IMR-90 (cell line): Measurements from ENCODE around the gene NALCN. TPM values are rescaled to one million over a fixed set of nuclear protein-coding genes. Genes with fewer than 3 reads are reported as not detected.
A peak's percentile ranks its signal among the peaks of the same experiment; 100 is the strongest.

Experiments used
- ATAC-seq: fragments of 200-7000 bp; cut with Tn5 transposase; 2 replicates; pipeline ENCODE4 v1.9.1; 2020; ENCODE audit warnings: low read depth, mild to moderate bottlenecking, moderate library complexity
- BruUV-seq: library from RNA; stranded (reverse); fragments of 400-500 nt; replicated peaks from 2 replicates; lab custom pipeline; 2021; lab: Mats Ljungman, UMichigan
- CTCF ChIA-PET: fragments of 300-600 bp; formaldehyde crosslinking; extraction: SDS; loops from one replicate; lab custom pipeline; 2021; ENCODE audit warnings: antibody characterized with exemption; lab: Yijun Ruan, JAX
- POLR2A ChIA-PET: fragments of 300-600 bp; sonication (Branson Sonifier 250); formaldehyde crosslinking; loops from one replicate; lab custom pipeline; 2022; ENCODE audit warnings: antibody characterized with exemption; ENCODE audit not compliant: unreplicated experiment; lab: Charles Lee
- DNase-seq: peaks from one replicate; pipeline ENCODE4 v3.0.0; 2013
- H2AFZ ChIP-seq: replicated peaks from 2 replicates; pipeline ENCODE3; 2013; ENCODE audit warnings: low read length, mild to moderate bottlenecking; ENCODE audit not compliant: poor library complexity
- H2AK5ac ChIP-seq: 2 replicates; pipeline ENCODE4 v1.6.1; 2013; ENCODE audit warnings: low read depth, low read length, inconsistent platforms
- H2AK9ac ChIP-seq: replicated peaks from 2 replicates; pipeline ENCODE3; 2013; ENCODE audit warnings: mild to moderate bottlenecking, low read depth, low read length, moderate library complexity; ENCODE audit not compliant: poor library complexity
- H2BK120ac ChIP-seq: 2 replicates; pipeline ENCODE4 v1.6.1; 2013; ENCODE audit warnings: low read depth, low read length, inconsistent platforms
- H2BK15ac ChIP-seq: 3 replicates; pipeline ENCODE4 v1.6.1; 2013; ENCODE audit warnings: low read depth, low read length, inconsistent platforms
- H2BK20ac ChIP-seq: 2 replicates; pipeline ENCODE4 v1.6.1; 2013; ENCODE audit warnings: low read depth, mild to moderate bottlenecking, inconsistent platforms, low read length, moderate library complexity
- H2BK5ac ChIP-seq: 2 replicates; pipeline ENCODE4 v1.6.1; 2013; ENCODE audit warnings: mild to moderate bottlenecking, low read depth, low read length, inconsistent platforms; ENCODE audit not compliant: poor library complexity, severe bottlenecking
- H3K14ac ChIP-seq: replicated peaks from 2 replicates; pipeline ENCODE4 v1.6.1; 2013; ENCODE audit warnings: low read depth, low read length, inconsistent platforms
- H3K18ac ChIP-seq: 2 replicates; pipeline ENCODE4 v1.6.1; 2013; ENCODE audit warnings: low read depth, low read length, control low read depth
- H3K23ac ChIP-seq: 2 replicates; pipeline ENCODE4 v1.6.1; 2013; ENCODE audit warnings: low read depth, low read length, inconsistent platforms
- H3K27ac ChIP-seq: 2 replicates; pipeline ENCODE4 v1.5.1; 2013; ENCODE audit warnings: mild to moderate bottlenecking, control low read depth, low read length; ENCODE audit not compliant: insufficient read depth
- H3K27me3 ChIP-seq: 2 replicates; pipeline ENCODE4 v1.6.1; 2013; ENCODE audit warnings: low read length; ENCODE audit not compliant: control insufficient read depth, insufficient read depth
- H3K36me3 ChIP-seq: 2 replicates; pipeline ENCODE4 v1.6.1; 2013; ENCODE audit warnings: low read length, mixed read lengths; ENCODE audit not compliant: control insufficient read depth, insufficient read depth
- H3K4ac ChIP-seq: 2 replicates; pipeline ENCODE4 v1.6.1; 2013; ENCODE audit warnings: low read depth, low read length, inconsistent platforms
- H3K4me1 ChIP-seq: 2 replicates; pipeline ENCODE4 v1.6.1; 2013; ENCODE audit warnings: low read length, mixed read lengths; ENCODE audit not compliant: control insufficient read depth, insufficient read depth
- H3K4me2 ChIP-seq: 2 replicates; pipeline ENCODE4 v1.6.1; 2013; ENCODE audit warnings: low read depth, mild to moderate bottlenecking, control low read depth, low read length, moderate library complexity
- H3K4me3 ChIP-seq: 2 replicates; pipeline ENCODE4 v1.5.1; 2013; ENCODE audit warnings: low read depth, mild to moderate bottlenecking, control low read depth, low read length, moderate library complexity; ENCODE audit not compliant: insufficient read depth
- H3K56ac ChIP-seq: 2 replicates; pipeline ENCODE4 v1.6.1; 2013; ENCODE audit warnings: low read length, inconsistent platforms; ENCODE audit not compliant: insufficient read depth; ENCODE audit errors: extremely low read depth
- H3K79me1 ChIP-seq, 2 experiments: 2 replicates each; pipeline ENCODE4 v1.6.1; 2013; ENCODE audit warnings: low read length in 2 of 2, inconsistent platforms in 1 of 2, low read depth in 1 of 2
- H3K9ac ChIP-seq: 2 replicates; pipeline ENCODE4 v1.6.1; 2013; ENCODE audit warnings: low read depth, low read length, control low read depth
- H3K9me1 ChIP-seq: 2 replicates; pipeline ENCODE4 v1.6.1; 2013; ENCODE audit warnings: low read length, inconsistent platforms; ENCODE audit not compliant: insufficient read depth
- H3K9me3 ChIP-seq: 2 replicates; pipeline ENCODE4 v1.6.1; 2013; ENCODE audit warnings: low read length; ENCODE audit not compliant: control insufficient read depth, insufficient read depth
- H4K20me1 ChIP-seq: 2 replicates; pipeline ENCODE4 v1.6.1; 2013; ENCODE audit warnings: low read length, inconsistent platforms; ENCODE audit not compliant: insufficient read depth
- H4K5ac ChIP-seq: 2 replicates; pipeline ENCODE4 v1.6.1; 2013; ENCODE audit warnings: mild to moderate bottlenecking, low read depth, low read length, control low read depth
- H4K8ac ChIP-seq, 2 experiments: 2 replicates each; pipeline ENCODE4 v1.6.1; 2013; ENCODE audit warnings: low read depth in 2 of 2, low read length in 2 of 2, control low read depth in 1 of 2, inconsistent platforms in 1 of 2
- H4K91ac ChIP-seq: 2 replicates; pipeline ENCODE4 v1.6.1; 2013; ENCODE audit warnings: low read depth, low read length, inconsistent platforms; ENCODE audit not compliant: insufficient read depth
- CEBPB ChIP-seq: IDR thresholded peaks from 2 replicates; pipeline ENCODE4 v1.6.1; 2012; ENCODE audit warnings: low read depth, low read length, improper control_type of control experiment
- CHD1 ChIP-seq: IDR thresholded peaks from 2 replicates; pipeline ENCODE4 v1.6.1; 2012; ENCODE audit warnings: low read depth, low read length, improper control_type of control experiment
- FOS ChIP-seq: fragments of 150-350 bp; IDR thresholded peaks from 2 replicates; pipeline ENCODE4 v1.6.1; 2016; ENCODE audit warnings: low read depth, low read length
- MAFK ChIP-seq: IDR thresholded peaks from 2 replicates; pipeline ENCODE4 v1.6.1; 2012; ENCODE audit warnings: low read depth, low read length, improper control_type of control experiment
- MAZ ChIP-seq: IDR thresholded peaks from 2 replicates; pipeline ENCODE4 v1.6.1; 2012; ENCODE audit warnings: low read depth, mild to moderate bottlenecking, low read length, improper control_type of control experiment, moderate library complexity, borderline replicate concordance
- RCOR1 ChIP-seq: IDR thresholded peaks from 2 replicates; pipeline ENCODE4 v1.6.1; 2012; ENCODE audit warnings: mild to moderate bottlenecking, low read length, improper control_type of control experiment; ENCODE audit not compliant: insufficient replicate concordance
- SMC3 ChIP-seq: fragments of 150-350 bp; IDR thresholded peaks from 2 replicates; pipeline ENCODE4 v1.6.1; 2016; ENCODE audit warnings: low read depth, mild to moderate bottlenecking, antibody characterized with exemption, low read length, moderate library complexity
- WGBS, 2 experiments: methylation state at CpG; one replicate each; pipeline versions ENCODE4 v1.1.5 to v1.1.7; 2013; ENCODE audit warnings: missing lambda C conversion rate in 2 of 2; ENCODE audit not compliant: insufficient read length in 1 of 2; ENCODE audit errors: extremely low coverage in 2 of 2; 5-methylcytosine and 5-hydroxymethylcytosine counted together
- dilution Hi-C: fragments of 300-500 bp; cut with HindIII; formaldehyde crosslinking; loops from one replicate; pipeline ENCODE4 v1.14.3; 2018; ENCODE audit warnings: low sequenced_read_pairs; ENCODE audit not compliant: unreplicated experiment
- in situ Hi-C: fragments of 300-500 bp; cut with MboI; formaldehyde crosslinking; loops from 3 replicates; pipeline ENCODE4 v1.14.3; 2019; ENCODE audit warnings: low sequenced_read_pairs, inconsistent platforms, mixed read lengths
- intact Hi-C: fragments of 100-400 bp; cut with micrococcal nuclease; formaldehyde crosslinking; loops from 2 replicates; pipeline ENCODE4 v1.10.0; 2022
- polyA plus RNA-seq, 3 experiments: library from polyadenylated mRNA; depleted of rRNA; stranded (reverse); fragments of >200 nt; gene quantifications; 2 replicates each; pipeline ENCODE4 v1.2.3, GENCODE V29; 2012; ENCODE audit warnings: low replicate concordance in 1 of 3
- total RNA-seq: library from RNA; depleted of rRNA; stranded (reverse); fragments of >200 nt; gene quantifications from 2 replicates; pipeline ENCODE4 v1.2.3, GENCODE V29; 2012
- TF ChIP-seq, protein P1 (sequence below): fragments of 150-350 bp; IDR thresholded peaks from 2 replicates; pipeline ENCODE4 v1.6.1; 2017; ENCODE audit warnings: mild to moderate bottlenecking, antibody characterized with exemption, low read length, low read depth

Gene NALCN
- total and polyA plus RNA-seq, 2 of the 4 experiments (the other 2 are of a cell fraction) = 2.9 to 4.8 TPM

DNA sequence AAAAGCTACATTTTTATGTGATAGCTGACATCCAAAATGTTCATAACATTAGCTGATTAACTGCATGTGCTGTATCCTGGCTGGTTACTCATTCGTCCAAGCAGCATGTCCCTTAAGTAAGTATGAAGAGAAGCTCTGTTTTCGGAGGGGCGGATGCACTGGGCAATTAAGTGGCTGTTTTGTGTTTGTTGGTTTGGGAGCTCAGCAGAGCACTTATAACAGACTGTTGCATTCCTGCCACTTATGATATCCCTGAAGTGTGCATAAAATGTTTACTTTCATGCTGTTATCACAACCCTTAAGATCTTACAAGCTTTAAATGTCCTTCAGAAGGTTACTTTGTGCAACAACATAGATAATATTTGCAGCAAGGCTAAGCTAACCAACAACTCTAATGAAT, 264.1 kb downstream of the NALCN start:
- no peak overlapping the region for H2BK5ac ChIP-seq
- TF ChIP-seq SMC3 (no peak), FOS (no peak), MAZ (no peak), CHD1 (no peak), RCOR1 (no peak), CEBPB (no peak), MAFK (no peak)
- TF ChIP-seq, protein P1, sequence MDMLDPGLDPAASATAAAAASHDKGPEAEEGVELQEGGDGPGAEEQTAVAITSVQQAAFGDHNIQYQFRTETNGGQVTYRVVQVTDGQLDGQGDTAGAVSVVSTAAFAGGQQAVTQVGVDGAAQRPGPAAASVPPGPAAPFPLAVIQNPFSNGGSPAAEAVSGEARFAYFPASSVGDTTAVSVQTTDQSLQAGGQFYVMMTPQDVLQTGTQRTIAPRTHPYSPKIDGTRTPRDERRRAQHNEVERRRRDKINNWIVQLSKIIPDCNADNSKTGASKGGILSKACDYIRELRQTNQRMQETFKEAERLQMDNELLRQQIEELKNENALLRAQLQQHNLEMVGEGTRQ = no peak
- H3K23ac ChIP-seq = no peak overlapping the region
- H3K9me1 ChIP-seq = no peaks in the 10 kb centered on the region
- POLR2A ChIA-PET = no interaction called here
- H3K9me3 ChIP-seq = no peaks in the 10 kb centered on the region
- dilution Hi-C loops (no loop called here), in situ Hi-C loops (loop anchor here (5.0 kb wide), 1 partner anchor 320 kb away; no protein-coding TSS in a partner anchor), intact Hi-C loops (loop anchor here (5.0 kb wide), 2 partner anchors 155 to 265 kb away; partner anchors contain the start of gene NALCN)
- H2AFZ ChIP-seq = no peak overlapping the region
- no TSS peak for BruUV-seq
- H4K8ac ChIP-seq = no peak overlapping the region
- no peak overlapping the region for H4K5ac ChIP-seq
- CTCF ChIA-PET = interaction anchor here (0.7 kb wide), 1 partner anchor 1033 kb away, joined by 3 read pairs; no protein-coding TSS in a partner anchor
- ATAC-seq = no peak; the same call in 1 of the 2 replicates
- WGBS, 2 experiments = no CpG with 5 or more reads among the region's 3 CpGs
- H3K56ac ChIP-seq = no peak overlapping the region
- H3K4me3 ChIP-seq = no peak overlapping the region
- peaks cover 3% of the 10 kb centered on the region for H3K4me1 ChIP-seq
- no peaks in the 10 kb centered on the region for H3K79me1 ChIP-seq
- H2BK120ac ChIP-seq = no peak overlapping the region
- DNase-seq = no peak
- no peaks in the 10 kb centered on the region for H3K27me3 ChIP-seq
- no peak overlapping the region for H2AK5ac ChIP-seq
- H3K4ac ChIP-seq = no peak overlapping the region
- no peak overlapping the region for H3K4me2 ChIP-seq
- no peaks in the 10 kb centered on the region for H3K36me3 ChIP-seq
- H2BK15ac ChIP-seq = no peak overlapping the region
- 0 out of 2 replicates have a peak overlapping the region, but pooled peaks have one; percentile 25 for H3K14ac ChIP-seq
- no peak overlapping the region for H2BK20ac ChIP-seq
- peak overlapping the region; percentile 31; the same call in 1 of the 2 replicates for H4K91ac ChIP-seq
- H2AK9ac ChIP-seq = no peak overlapping the region
- no peak overlapping the region for H3K9ac ChIP-seq
- no peak overlapping the region for H3K27ac ChIP-seq
- no peaks in the 10 kb centered on the region for H4K20me1 ChIP-seq
- H3K18ac ChIP-seq = no peak overlapping the region
